Pancreas (tissue), 10 donors: Measurements from ENCODE around the gene CMTM5. TPM values are rescaled to one million over a fixed set of nuclear protein-coding genes. Genes with fewer than 3 reads are reported as not detected.

Experiments used
- ATAC-seq, 4 donors: fragments of 200-7000 bp; cut with Tn5 transposase; one replicate each; pipeline versions ENCODE4 v1.8.0 to v1.9.1; 2020; ENCODE audit warnings: mild to moderate bottlenecking in 4 of 4, moderate library complexity in 4 of 4
- DNase-seq, 6 donors: peaks; one replicate each; pipeline ENCODE4 v3.0.0-alpha.2; 2020
- FAIRE-seq: peaks from 2 replicates; lab custom pipeline; 2012; peaks lifted over from hg19 to GRCh38; lab: Jason Lieb, UNC
- H3K27ac ChIP-seq, 4 donors: fragments of 200-600 bp; sonication (generic); 1 replicate in 3 of 4; 2 replicates in 1 of 4; pipeline versions ENCODE4 v1.5.0 to v1.8.0; 2020
- H3K27me3 ChIP-seq, 4 donors: fragments of 200-600 bp; one replicate each; pipeline ENCODE4 v1.8.0; 2021
- H3K36me3 ChIP-seq, 3 donors: fragments of 200-600 bp; sonication (generic) in 1 of 3; one replicate each; pipeline versions ENCODE4 v1.5.0 to v1.8.0; 2020 to 2021
- H3K4me1 ChIP-seq, 3 donors: fragments of 200-600 bp; one replicate each; pipeline ENCODE4 v1.8.0; 2021
- H3K4me3 ChIP-seq, 4 donors: fragments of 200-600 bp; sonication (generic) in 2 of 4; one replicate each; pipeline versions ENCODE4 v1.5.0 to v1.8.0; 2020 to 2021
- H3K9me3 ChIP-seq, 4 donors: fragments of 200-600 bp; one replicate each; pipeline ENCODE4 v1.8.0; 2021
- CTCF ChIP-seq, 4 donors: fragments of 200-600 bp; sonication (generic) in 3 of 4; IDR thresholded peaks; one replicate each; pipeline versions ENCODE4 v1.5.0 to v1.8.0; 2021; ENCODE audit warnings: antibody characterized with exemption in 4 of 4
- WGBS, 2 donors: extraction: QIAGEN DNeasy Blood & Tissue Kit; methylation state at CpG; one replicate each; pipeline ENCODE4 v1.1.7; 2013; 5-methylcytosine and 5-hydroxymethylcytosine counted together
- intact Hi-C, 3 donors: fragments of 100-400 bp; cut with DNase I; formaldehyde crosslinking; loops; one replicate each; pipeline versions ENCODE4 v1.11.1 to v1.14.2; 2022
- polyA plus RNA-seq, 2 donors: library from polyadenylated mRNA; stranded (reverse); fragments of 200-250 nt; gene quantifications; one replicate each; pipeline ENCODE4 v1.2.3, GENCODE V29; 2013
- total RNA-seq, 6 donors: library from RNA; stranded (reverse); fragmentation: NEBNext Ultra II Directional in 4 of 6; extraction: Animal tissue kit (Norgen Biotek cat#: 25700) in 4 of 6; gene quantifications; one replicate each; pipeline versions ENCODE4 v1.2.1 to v1.2.4, GENCODE V29; 2021 to 2023
- donor health status: healthy with polysubstance abuse.
- donor health status: DM: no; HTN: no; CAD: no; lungs with moderate emphysema.
- donor health status: DM: no; HTN: no; CAD: no.
- donor health status: control.
- donor health status: control.
- donor health status: Bipolar disorder and iron deficiency.
- donor health status: DM: yes; HTN: yes; CAD: no.
- donor health status: DM: no; HTN: no; CAD: no.
- donor health status: DM: no; HTN: no; CAD: no.
- donor health status: DM: yes; HTN: yes; CAD: no.

The CMTM5 gene
- total and polyA plus RNA-seq, 8 donors, result 0.16 to 0.53 (median 0.25) TPM; not detected in 5

DNA sequence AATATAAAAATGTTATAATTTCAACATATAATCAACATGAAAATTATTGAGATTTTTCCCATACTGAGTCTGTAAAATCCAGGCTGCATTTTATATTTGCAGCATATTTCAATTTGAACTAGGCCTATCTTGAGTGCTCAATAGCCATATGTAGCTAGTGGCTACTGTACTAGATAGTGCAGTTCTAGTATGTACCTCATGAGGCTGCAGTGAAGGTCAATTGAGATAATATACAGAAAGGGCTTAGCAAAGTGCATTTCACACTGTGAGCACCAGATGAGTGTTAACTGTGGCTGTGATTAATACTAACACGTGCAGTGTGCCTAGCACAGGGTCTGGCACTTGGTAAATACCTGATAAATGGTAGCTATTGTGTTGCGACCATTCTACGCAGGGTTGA is 18.8 kb upstream of the CMTM5 start:
- H3K27ac ChIP-seq, result no peak overlapping the region
- no peaks in the 10 kb centered on the region for H3K36me3 ChIP-seq
- no peaks in the 10 kb centered on the region for H3K9me3 ChIP-seq
- H3K4me3 ChIP-seq, result no peak overlapping the region
- no peak for TF ChIP-seq CTCF (IDR thresholded peaks at IDR 0.05)
- 73 to 79% methylated on average over 3 of the region's 3 CpGs for WGBS, 2 donors
- no peak for FAIRE-seq
- ATAC-seq, result no peak
- no peaks in the 10 kb centered on the region for H3K27me3 ChIP-seq
- intact Hi-C loops, result no loop called here
- H3K4me1 ChIP-seq, result no peaks in the 10 kb centered on the region
- no peak for DNase-seq

DNA sequence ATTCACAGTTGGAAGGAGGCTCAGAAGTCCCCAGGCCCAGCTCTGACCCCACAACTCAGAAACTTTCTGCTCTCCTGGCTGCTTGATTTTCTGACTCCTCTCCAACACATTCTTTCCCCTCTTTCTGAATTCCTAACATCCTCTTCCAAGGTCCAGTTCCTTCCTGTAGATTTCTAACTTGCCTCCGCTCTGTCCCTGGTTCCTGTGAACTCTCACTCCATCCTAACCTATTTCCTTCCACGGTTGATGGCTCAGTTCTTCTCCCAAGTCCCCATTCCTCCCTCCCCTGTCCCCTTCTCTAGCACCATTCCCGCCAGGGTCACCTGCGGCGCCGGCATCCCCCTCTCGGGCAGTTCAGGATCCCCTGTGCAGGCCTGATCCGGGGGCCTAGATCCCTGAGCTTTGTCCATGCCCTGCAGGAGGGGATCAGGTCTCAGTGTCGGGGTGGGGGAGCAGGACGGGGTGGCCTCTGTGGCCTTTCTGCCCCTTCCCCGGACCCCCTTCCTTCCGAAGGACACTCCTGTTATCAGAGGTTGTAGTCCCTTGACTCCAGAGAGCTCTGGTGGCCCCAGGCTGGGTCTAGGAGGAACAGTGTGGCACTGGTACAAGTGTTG is 18.2 kb upstream of the CMTM5 start:
- Histone ChIP-seq H3K4me1 (no peaks in the 10 kb centered on the region), H3K27ac (no peak overlapping the region), H3K4me3 (no peak overlapping the region), H3K9me3 (no peaks in the 10 kb centered on the region), H3K27me3 (no peaks in the 10 kb centered on the region), H3K36me3 (no peaks in the 10 kb centered on the region)
- DNase-seq (peak in 1 of 6 donors; percentile 47), FAIRE-seq (no peak), ATAC-seq (no peak)
- intact Hi-C loops, result no loop called here
- TF ChIP-seq CTCF (IDR thresholded peaks at IDR 0.05), result no peak
- 82 to 85% methylated on average over 12 of the region's 12 CpGs for WGBS, 2 donors

DNA sequence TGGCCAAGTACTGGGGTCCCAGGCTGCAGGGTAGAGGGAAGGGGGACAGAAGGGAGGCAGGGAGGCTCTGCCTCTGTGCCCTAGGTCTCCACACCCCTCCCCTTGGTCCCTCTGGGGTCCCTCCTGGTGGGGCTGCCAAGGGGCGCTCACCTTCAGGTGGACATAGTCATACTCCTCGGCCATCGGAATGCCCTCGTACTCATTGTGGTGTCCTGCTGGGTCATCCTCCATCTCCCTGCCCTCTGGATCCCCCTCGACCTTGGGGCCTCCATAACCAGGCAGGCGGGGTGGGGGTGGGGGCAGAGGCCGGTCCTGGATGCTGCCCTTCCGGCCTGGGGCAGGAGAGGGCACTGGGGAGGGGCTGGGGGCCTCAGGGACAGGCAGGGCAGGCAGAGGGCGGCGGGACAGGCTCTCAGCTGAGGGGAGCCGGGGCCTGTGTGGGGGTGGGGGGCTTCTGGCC is 17.6 kb upstream of the CMTM5 start:
- Histone ChIP-seq H3K4me1 (no peaks in the 10 kb centered on the region), H3K27ac (no peak overlapping the region), H3K27me3 (no peaks in the 10 kb centered on the region), H3K4me3 (no peak overlapping the region), H3K36me3 (no peaks in the 10 kb centered on the region), H3K9me3 (no peaks in the 10 kb centered on the region)
- WGBS, 2 donors, result 74 to 83% methylated on average over 10 to 11 of the region's 11 CpGs
- TF ChIP-seq CTCF (IDR thresholded peaks at IDR 0.05), result no peak
- FAIRE-seq (no peak), DNase-seq (peak in 1 of 6 donors; percentile 65), ATAC-seq (no peak)
- intact Hi-C loops, result no loop called here

GRCh38 chr14:23359722-23360447 is 17.0 kb upstream of the CMTM5 start:
- ATAC-seq, result no peak
- 80 to 90% methylated on average over 22 of the region's 22 CpGs for WGBS, 2 donors
- no peak overlapping the region for H3K4me3 ChIP-seq
- H3K4me1 ChIP-seq, result no peaks in the 10 kb centered on the region
- intact Hi-C loops, result no loop called here
- no peak for DNase-seq
- H3K9me3 ChIP-seq, result no peaks in the 10 kb centered on the region
- H3K36me3 ChIP-seq, result no peaks in the 10 kb centered on the region
- H3K27ac ChIP-seq, result no peak overlapping the region
- FAIRE-seq, result no peak
- no peak for TF ChIP-seq CTCF (IDR thresholded peaks at IDR 0.05)
- peaks cover 0 to 2% (median 0%) of the 10 kb centered on the region in 4 donors for H3K27me3 ChIP-seq

GRCh38 chr14:23360496-23360895 is 16.4 kb upstream of the CMTM5 start:
- no peak for TF ChIP-seq CTCF (IDR thresholded peaks at IDR 0.05)
- no peak for ATAC-seq
- Histone ChIP-seq H3K4me1 (no peaks in the 10 kb centered on the region), H3K27me3 (peaks cover 0 to 6% (median 0%) of the 10 kb centered on the region in 4 donors), H3K27ac (no peak overlapping the region), H3K9me3 (no peaks in the 10 kb centered on the region), H3K4me3 (no peak overlapping the region), H3K36me3 (no peaks in the 10 kb centered on the region)
- intact Hi-C loops, result no loop called here
- DNase-seq, result peak in 1 of 6 donors; percentile 57
- WGBS, 2 donors, result 62 to 77% methylated on average over 10 to 11 of the region's 11 CpGs
- no peak for FAIRE-seq
